GM18505 (cell line): ENCODE data around the gene RUSC1.
"Not testable (repeated sequence)": the region's sequence is repeated elsewhere in the genome, so short reads cannot be mapped to it uniquely, and the experiment has no call there.

Experiments used
- ATAC-seq: cut with Tn5 transposase; IDR thresholded peaks from one replicate; pipeline ENCODE4 v1.9.1; 2021; ENCODE audit not compliant: unreplicated experiment
- POLR2A ChIP-seq: IDR thresholded peaks from 4 replicates; pipeline ENCODE4 v1.6.1; 2011; ENCODE audit warnings: borderline replicate concordance; ENCODE audit not compliant: insufficient read depth, insufficient read length; ENCODE audit errors: extremely low read depth

RUSC1 gene

DNA sequence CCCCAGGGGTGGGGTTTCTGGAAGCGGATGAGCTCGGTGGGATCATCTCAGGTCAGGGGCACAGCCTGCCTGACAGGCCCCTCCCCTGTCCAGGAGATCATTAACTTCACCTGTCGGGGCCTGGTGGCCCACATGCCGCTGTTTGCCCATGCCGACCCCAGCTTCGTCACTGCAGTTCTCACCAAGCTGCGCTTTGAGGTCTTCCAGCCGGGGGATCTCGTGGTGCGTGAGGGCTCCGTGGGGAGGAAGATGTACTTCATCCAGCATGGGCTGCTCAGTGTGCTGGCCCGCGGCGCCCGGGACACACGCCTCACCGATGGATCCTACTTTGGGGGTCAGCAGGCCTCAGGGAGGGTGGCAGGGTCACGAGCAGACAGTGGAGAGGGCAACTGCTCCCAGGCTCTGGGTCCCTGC lies 35.1 kb upstream of the RUSC1 start:
- no peak for ATAC-seq
- TF ChIP-seq POLR2A: no peak

DNA sequence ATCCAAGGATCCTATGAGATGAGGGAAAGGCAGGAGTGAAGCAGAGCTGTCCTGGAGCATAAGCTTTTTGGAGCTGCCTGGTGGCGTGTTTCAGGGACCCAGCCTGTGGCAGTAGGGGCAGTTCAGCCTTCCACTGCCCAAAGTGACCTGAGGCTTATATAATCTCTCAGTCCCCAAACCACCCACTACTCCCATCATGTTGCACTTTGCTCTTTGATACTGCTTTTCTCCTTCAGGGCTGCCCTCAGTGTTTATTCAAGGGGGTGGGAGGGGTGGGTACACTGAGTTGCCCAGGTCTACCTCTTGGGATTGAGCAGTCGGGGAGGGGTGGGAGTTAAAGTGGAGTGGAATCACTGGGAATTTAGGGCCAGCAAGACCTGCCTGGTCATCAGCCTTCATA lies 34.1 kb upstream of the RUSC1 start:
- ATAC-seq: no peak
- no peak for TF ChIP-seq POLR2A

DNA sequence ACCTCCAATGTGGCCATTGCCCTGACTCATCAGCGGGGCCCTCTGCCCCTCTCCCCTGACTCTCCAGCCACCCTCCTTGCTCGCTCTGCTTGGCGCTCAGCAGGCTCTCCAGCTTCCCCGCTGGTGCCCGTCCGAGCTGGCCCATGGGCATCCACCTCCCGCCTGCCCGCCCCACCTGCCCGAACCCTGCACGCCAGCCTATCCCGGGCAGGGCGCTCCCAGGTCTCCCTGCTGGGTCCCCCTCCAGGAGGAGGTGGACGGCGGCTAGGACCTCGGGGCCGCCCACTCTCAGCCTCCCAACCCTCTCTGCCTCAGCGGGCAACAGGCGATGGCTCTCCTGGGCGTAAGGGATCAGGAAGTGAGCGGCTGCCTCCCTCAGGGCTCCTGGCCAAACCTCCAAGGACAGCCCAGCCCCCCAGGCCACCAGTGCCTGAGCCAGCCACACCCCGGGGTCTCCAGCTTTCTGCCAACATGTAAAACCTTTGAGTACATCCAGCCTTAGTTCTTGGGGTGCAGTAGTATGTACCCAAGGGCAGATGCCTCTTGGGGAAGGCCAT lies 32.6 kb upstream of the RUSC1 start:
- no peak for ATAC-seq
- no peak for TF ChIP-seq POLR2A

DNA sequence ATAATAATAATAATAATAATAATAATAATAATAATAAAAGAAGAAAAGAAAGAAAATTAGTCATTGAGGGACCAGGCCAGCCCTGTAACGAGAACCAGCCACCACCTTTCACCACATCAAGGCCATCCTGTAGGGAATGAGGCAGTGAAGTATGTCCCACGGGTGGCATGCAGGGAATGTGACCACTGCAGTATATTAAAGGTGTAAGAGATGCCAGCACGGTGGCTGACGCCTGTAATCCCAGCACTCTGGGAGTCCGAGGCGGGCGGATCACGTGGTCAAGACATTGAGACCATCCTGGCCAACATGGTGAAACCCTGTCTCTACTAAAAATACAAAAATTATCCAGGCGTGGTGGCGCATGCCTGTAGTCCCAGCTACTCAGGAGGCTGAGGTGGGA lies 29.7 kb upstream of the RUSC1 start:
- not testable (repeated sequence) for ATAC-seq

DNA sequence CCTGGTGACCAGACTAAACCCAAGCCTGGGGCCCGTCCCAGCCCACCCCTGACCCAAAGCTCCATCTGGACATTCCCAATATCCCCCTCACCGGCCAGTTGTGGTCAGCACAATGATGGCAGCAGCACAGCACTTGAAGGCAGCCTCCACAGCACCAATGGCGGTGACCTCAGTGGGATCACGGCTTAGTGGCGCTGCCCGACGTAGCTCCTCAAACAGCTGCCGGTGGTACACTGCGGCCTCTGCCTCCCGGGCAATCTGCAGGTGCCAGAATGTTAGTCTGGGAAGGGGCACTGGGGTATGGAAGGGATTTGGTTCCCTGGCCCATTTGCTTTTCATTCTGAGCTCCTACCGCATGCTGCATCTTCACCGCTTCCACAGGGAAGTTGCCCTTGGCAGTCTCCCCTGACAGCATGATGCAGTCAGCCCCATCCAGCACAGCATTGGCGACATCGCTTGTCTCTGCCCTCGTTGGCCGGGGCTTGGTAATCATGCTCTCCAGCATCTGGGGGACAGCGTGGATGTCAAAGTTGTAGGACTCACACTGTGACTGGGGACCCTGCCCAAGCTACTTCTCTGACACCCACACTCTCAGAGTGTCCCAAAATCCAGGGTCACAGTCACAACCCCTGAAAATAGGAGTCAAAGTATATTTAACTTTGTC lies 27.5 kb upstream of the RUSC1 start:
- no peak for ATAC-seq
- no peak for TF ChIP-seq POLR2A

DNA sequence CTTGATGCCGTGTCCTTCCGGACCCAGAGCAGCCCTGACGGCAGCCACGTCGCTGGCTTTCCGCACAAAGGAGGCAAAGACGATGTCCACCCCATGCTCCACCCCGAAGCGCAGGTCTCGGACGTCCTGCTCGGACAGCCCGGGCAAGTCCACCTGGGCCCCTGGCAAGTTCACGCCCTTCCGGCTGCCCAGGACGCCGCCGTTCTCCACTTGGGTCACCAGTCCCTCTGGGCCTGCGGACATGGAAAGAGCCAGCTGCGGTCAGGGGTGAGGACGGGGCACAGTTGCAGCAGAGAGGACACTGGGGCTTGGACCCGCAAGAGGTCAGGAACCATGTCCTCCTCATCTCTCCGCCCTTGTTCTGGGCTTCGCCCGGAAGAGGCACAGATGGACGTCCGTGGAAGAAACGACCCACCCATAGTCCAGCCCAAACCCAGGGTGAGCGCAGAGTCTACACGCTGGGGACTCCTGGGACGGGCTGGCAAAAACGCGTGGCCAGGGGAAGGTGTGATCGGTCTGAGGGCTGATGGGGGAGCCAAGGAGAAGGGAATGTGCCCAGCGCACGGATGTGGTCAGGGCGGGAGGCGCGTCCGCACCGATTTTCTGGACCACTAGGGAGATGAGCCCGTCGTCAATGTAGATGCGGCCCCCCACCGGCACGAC lies 26.0 kb upstream of the RUSC1 start:
- ATAC-seq: no peak
- no peak for TF ChIP-seq POLR2A

DNA sequence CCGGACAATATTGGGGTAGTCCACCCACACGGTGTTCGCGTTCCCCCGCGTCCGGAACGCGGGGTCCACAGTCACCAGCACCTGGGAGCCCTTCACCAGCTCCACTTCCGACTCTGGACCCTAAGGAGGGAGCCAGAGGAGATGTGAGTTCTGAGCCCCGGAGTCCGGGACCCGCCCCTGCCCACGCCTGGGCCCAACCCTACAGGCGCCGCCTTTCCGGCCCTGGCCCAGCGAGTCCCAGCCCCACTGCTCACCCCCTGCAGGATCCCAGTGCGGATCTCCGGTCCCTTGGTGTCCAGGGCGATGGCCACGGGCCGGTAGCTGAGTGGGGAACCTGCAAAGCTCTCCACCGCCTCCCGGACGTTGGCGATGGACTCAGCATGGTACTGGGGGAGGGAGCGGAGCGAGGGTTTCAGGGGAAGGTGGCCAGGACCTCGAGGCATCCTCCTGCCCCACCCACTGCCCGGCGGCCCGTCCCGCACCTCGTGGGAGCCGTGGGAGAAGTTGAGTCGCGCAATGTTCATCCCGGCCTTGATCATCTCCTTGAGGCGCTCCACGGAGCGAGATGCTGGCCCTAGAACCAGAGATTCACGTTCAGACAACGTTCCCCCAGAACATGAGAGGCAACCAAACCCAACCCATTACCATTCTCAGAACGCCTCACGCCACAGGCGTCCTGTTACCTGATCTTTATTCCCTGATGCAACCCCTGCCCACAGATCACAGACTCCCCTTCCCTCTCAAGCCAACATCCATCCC lies 25.3 kb upstream of the RUSC1 start:
- no peak for ATAC-seq
- no peak for TF ChIP-seq POLR2A

DNA sequence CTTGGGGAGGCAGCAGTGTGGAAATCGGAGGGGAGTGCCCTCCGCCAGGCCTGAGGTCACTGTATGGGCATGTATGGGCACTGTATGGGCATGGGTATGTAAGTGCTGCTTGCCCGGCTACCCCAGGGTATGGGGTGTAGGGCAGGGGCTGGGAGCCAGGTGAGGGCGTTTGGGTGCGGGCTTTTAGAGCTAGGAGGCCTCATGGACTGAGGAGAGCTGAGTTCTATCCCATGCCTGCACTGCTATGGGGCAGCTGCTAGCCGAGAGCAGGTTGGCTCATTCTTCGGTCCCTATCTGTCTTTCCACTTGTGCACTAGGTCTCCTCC lies 24.8 kb upstream of the RUSC1 start:
- no peak for TF ChIP-seq POLR2A

DNA sequence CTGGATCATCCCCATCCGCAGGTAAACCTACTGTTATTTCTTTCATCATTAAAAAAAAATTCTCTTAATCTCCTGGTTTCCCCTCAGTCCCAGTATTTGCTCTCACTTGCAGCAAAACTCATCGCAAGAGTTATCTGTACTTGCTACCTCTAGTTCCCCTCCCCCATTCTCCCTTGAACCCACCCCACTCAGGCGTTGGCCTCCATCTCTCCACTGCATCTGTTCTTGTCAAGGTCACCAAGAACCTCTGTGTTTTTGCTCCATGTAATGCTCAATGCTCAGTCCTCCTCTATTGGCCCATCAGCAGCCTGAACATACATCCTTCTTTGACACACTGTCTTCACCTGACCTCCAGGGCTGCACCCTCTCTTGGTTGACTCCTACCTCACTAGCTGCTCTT lies 24.0 kb upstream of the RUSC1 start:
- TF ChIP-seq POLR2A: no peak

More for the DNA sequence above, 24.8 kb upstream of the RUSC1 start:
- no peak for ATAC-seq

DNA sequence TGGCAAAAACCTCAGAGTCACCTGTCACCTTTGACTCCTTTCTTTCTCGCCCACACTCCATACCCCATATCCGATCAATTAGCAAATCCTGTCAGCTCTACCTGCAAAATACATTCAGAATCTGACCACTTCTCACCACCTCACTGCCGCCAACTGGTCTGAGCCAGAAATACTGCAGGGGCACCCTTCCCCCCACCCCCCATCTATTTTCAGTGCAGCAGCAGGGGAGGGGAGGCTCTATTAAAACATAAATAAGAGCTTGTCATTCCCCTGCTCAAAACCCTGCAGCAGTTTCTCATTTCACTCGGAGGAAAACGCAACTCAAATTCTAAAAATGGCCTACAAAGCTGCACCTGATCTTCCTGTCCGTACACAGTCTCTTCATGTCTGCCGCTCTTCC lies 23.3 kb upstream of the RUSC1 start:
- no peak for ATAC-seq

More for the DNA sequence above, 24.0 kb upstream of the RUSC1 start:
- ATAC-seq: no peak

DNA sequence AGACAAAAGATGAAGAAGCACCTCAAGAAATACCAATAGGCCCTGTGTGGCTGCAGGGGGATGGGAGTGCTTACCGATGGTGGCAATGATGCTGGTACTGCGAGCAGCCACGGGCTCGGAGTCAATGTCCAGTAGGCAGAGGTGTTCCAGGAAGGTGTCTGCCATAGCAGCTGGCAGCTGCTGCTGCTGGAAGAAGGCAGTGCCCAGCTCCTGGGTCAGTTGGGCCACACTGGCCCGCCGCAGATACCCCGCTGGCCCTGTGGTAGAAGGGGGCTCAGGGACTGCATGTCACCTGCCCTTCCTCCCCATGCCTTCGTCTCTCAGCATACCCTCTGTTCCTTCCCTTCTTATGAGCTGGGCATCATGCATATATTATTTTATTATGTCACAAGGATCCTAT lies 20.7 kb upstream of the RUSC1 start:
- no peak for ATAC-seq
- no peak for TF ChIP-seq POLR2A

More for the DNA sequence above, 23.3 kb upstream of the RUSC1 start:
- TF ChIP-seq POLR2A: no peak

DNA sequence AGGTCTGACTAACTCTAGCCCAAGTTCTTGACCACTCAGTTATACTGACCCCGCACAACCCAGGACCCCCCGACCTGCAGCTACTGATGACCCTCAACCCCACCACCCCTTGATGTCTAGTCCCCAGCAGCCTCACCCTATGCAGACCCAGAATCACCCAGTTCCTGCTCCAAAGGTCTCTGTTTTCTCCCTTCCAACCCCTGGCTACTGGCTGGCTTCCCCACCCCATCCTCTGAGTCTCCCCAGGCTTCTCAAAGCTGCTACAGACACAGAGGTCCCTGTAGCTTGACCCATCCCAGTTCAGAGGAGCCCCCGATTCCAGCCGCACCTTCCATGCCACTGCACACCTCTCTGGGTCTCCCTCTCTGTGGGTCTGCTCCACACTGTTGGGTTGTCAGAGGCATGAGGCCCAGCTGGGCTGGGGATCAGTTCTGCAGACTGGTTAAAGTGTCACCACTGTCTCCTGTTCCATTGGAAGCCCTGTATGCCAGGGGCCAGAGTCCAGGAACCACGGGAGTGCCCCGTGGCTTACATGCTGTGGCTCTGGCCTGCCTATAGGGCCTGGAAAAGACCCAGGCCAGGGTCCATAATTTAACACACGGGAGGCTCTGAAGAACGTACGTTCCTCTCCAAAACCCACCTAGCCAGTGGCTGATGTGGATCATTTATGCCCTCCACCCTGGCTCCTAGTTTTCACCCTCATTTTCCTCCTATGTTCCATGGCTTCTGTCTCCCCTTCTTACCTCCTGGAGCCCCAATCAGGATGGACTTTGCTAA lies 20.0 kb upstream of the RUSC1 start:
- no peak for ATAC-seq
- no peak for TF ChIP-seq POLR2A

DNA sequence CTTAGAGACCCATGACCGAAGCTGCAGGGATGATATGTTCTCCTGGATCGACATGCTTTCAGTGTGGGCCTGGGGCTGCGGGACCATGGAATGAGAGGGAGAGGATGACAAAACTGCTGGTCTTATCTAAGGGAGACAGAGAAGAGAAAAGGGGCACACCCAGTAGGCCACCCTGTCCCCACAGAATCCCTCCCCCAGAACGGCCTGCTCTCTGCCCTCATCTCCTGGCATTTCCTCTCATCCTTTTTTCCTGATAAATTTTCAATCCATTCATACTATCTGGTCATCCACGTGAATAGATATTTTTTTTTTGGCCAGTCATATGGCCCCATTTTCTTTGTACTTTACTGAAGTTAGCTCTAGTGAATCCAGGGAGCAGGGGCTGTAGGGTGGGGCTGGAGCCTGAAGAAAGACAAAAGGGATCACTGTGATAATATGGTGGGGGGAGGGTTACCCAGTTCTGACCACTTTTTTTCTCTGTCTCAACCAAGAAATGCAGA lies 19.3 kb upstream of the RUSC1 start, which contains the start of gene PKLR:
TSS of gene PKLR (minus strand) at position 97 of the 500 bp plus-strand sequence. CDS start at position 54, 43 bp downstream.
- TF ChIP-seq POLR2A: no peak
- ATAC-seq: no peak

DNA sequence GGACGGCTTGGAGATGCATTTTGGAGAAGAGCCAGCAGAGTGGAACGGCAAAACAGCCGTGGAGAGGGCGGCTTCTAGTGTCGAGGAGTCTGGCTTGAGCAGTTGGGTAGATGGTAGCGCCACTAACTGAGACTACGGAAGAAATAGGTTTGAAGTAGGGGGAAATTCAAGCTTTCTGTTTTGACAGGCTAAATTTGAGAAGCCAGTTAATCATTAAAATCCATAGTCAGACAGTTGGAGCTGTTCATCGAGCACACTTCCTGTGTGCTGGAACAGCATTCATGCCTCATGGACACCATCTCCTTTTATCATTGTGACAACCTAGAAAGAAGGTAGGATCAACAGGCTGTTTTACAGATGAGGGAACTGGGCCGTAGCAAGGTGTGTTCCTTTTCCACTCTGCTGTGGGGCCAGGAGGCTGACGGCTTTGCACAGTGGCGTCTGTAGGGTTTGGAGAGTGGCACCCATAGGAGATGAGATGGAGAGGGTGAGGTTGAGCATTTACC lies 16.1 kb upstream of the RUSC1 start:
- no peak for ATAC-seq
- no peak for TF ChIP-seq POLR2A
